Fibroblast of skin of left biceps (primary cell): ENCODE measurements around the gene CPED1.

ENCODE experiments used
- DNase-seq, 2 experiments: peaks; one replicate each; pipeline ENCODE4 v3.0.0-alpha.2; 2013; ENCODE audit warnings: low read depth in 2 of 2

The CPED1 gene

GRCh38 chr7:121138262-121138933, 149.9 kb downstream of the CPED1 start:
- no peak for DNase-seq

GRCh38 chr7:121139427-121139826, 150.9 kb downstream of the CPED1 start:
- no peak for DNase-seq

- no peak for DNase-seq
These were observed 152.3 kb downstream of the CPED1 start for GRCh38 chr7:121140790-121141189.

- DNase-seq = no peak
These were observed 163.3 kb downstream of the CPED1 start for GRCh38 chr7:121151774-121152221.

- DNase-seq = no peak
These were observed 164.9 kb downstream of the CPED1 start for GRCh38 chr7:121153411-121153810.

- DNase-seq = peak in 1 of 2 experiments; percentile 17
These were observed 165.5 kb downstream of the CPED1 start for GRCh38 chr7:121153995-121154394.

- DNase-seq = no peak
These were observed 168.3 kb downstream of the CPED1 start for GRCh38 chr7:121156825-121157224.

GRCh38 chr7:121157341-121157751, 168.8 kb downstream of the CPED1 start:
- DNase-seq = no peak

GRCh38 chr7:121157885-121158590, 169.5 kb downstream of the CPED1 start:
- no peak for DNase-seq

GRCh38 chr7:121158665-121159064, 170.2 kb downstream of the CPED1 start:
- no peak for DNase-seq

- no peak for DNase-seq
These were observed 171.0 kb downstream of the CPED1 start for GRCh38 chr7:121159553-121159952.

GRCh38 chr7:121160150-121161008, 171.9 kb downstream of the CPED1 start:
- DNase-seq = no peak

- no peak for DNase-seq
These were observed 175.2 kb downstream of the CPED1 start for GRCh38 chr7:121163699-121164098.

GRCh38 chr7:121164247-121164646, 175.7 kb downstream of the CPED1 start:
- DNase-seq = no peak

- DNase-seq = no peak
These were observed 178.4 kb downstream of the CPED1 start for GRCh38 chr7:121166916-121167315.

GRCh38 chr7:121167971-121168370, 179.5 kb downstream of the CPED1 start:
- DNase-seq = no peak

- DNase-seq = no peak
These were observed 181.0 kb downstream of the CPED1 start for GRCh38 chr7:121169469-121169868.

GRCh38 chr7:121172484-121172883, 184.0 kb downstream of the CPED1 start:
- no peak for DNase-seq

GRCh38 chr7:121175826-121176225, 187.3 kb downstream of the CPED1 start:
- no peak for DNase-seq

- no peak for DNase-seq
These were observed 189.9 kb downstream of the CPED1 start for GRCh38 chr7:121178452-121178851.

GRCh38 chr7:121178869-121179497, 190.5 kb downstream of the CPED1 start:
- no peak for DNase-seq
